Measurements from ENCODE around the gene MPC2. TPM values are rescaled to one million over a fixed set of nuclear protein-coding genes. Genes with fewer than 3 reads are reported as not detected.

The MPC2 gene
- total RNA-seq = 100 to 1,000 TPM in 2 of 3 donors, 10 to 100 TPM in 1; 95.5 to 163 (median 134) TPM
- long read RNA-seq, donor 1, transcript MPC2-202 (5 exons, 2,177 nt) = major isoform, 82 of 87 reads
- long read RNA-seq, donor 1, partial matches to known transcripts = 2 of 87 reads
- long read RNA-seq, donor 1, other reads (novel, unspliced or antisense) = 3 of 87 reads
- long read RNA-seq, donor 2, transcript MPC2-202 (5 exons, 2,177 nt) = major isoform, 135 of 144 reads
- long read RNA-seq, donor 2, partial matches to known transcripts = 4 of 144 reads
- long read RNA-seq, donor 2, other reads (novel, unspliced or antisense) = 5 of 144 reads

GRCh38 chr1:167936930-167937708 is at the start of gene MPC2:
Gene MPC2 (minus strand): TSS chr1:167937072. CDS start chr1:167935841, 1,231 bp downstream.
- ATAC-seq (peak; percentile 11), DNase-seq (peak; percentile 79 to 85 (median 83))
- Histone ChIP-seq H3K4me1 (ENCODE audit: low read depth) (peaks cover 28% of the 10 kb centered on the region), H3K36me3 (ENCODE audit: low read depth) (no peaks in the 10 kb centered on the region), H3K9me3 (no peaks in the 10 kb centered on the region), H3K4me3 (peak within 1 kb of the TSS; percentile 97)
- intact Hi-C loops (cut with DNase I, micrococcal nuclease) = no loop called here
- TF ChIP-seq, protein P1, sequence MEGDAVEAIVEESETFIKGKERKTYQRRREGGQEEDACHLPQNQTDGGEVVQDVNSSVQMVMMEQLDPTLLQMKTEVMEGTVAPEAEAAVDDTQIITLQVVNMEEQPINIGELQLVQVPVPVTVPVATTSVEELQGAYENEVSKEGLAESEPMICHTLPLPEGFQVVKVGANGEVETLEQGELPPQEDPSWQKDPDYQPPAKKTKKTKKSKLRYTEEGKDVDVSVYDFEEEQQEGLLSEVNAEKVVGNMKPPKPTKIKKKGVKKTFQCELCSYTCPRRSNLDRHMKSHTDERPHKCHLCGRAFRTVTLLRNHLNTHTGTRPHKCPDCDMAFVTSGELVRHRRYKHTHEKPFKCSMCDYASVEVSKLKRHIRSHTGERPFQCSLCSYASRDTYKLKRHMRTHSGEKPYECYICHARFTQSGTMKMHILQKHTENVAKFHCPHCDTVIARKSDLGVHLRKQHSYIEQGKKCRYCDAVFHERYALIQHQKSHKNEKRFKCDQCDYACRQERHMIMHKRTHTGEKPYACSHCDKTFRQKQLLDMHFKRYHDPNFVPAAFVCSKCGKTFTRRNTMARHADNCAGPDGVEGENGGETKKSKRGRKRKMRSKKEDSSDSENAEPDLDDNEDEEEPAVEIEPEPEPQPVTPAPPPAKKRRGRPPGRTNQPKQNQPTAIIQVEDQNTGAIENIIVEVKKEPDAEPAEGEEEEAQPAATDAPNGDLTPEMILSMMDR (IDR thresholded peaks at IDR 0.05) = no peak

DNA sequence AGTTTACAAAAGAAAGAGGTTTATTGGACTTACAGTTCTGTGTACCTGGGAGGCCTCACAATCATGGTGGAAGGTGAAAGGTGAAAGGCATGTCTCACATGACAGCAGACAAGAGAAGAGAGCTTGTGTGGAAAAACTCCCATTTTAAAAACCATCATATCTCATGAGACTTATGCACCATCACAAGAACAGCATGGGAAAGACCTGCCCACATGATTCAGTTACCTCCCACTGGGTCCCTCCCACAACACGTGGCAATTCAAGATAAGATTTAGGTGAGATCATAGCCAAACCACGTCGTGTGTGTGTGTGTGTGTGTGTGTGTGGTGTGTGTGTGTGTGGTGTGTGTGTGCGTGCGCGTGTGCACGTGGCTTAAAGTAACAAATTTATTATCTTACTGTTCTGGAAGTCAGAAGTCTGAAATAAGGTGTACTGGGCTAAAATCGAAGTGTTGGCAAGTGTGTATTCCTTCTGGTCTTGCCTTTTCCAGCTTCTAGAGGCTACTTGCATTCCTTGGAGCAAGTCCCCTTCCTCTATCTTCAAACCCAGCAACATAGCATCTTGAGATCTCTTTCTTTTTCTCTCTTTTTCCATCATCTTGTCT is 48.1 kb upstream of the MPC2 start:
- DNase-seq = no peak
- ATAC-seq = peak; percentile 40
- no peaks in the 10 kb centered on the region for H3K4me1 ChIP-seq (ENCODE audit: low read depth)
- H3K36me3 ChIP-seq (ENCODE audit: low read depth) = no peaks in the 10 kb centered on the region
- H3K4me3 ChIP-seq = no peak overlapping the region
- intact Hi-C loops (cut with DNase I, micrococcal nuclease) = no loop called here
- no peaks in the 10 kb centered on the region for H3K9me3 ChIP-seq
- TF ChIP-seq, protein P1 (IDR thresholded peaks at IDR 0.05) = no peak

GRCh38 chr1:167983797-167984420 is 47.0 kb upstream of the MPC2 start:
- ATAC-seq (no peak), DNase-seq (no peak)
- Histone ChIP-seq H3K9me3 (no peaks in the 10 kb centered on the region), H3K36me3 (ENCODE audit: low read depth) (no peaks in the 10 kb centered on the region), H3K4me3 (no peak overlapping the region), H3K4me1 (ENCODE audit: low read depth) (no peaks in the 10 kb centered on the region)
- TF ChIP-seq, protein P1 (IDR thresholded peaks at IDR 0.05) = no peak
- intact Hi-C loops (cut with DNase I, micrococcal nuclease) = no loop called here

DNA sequence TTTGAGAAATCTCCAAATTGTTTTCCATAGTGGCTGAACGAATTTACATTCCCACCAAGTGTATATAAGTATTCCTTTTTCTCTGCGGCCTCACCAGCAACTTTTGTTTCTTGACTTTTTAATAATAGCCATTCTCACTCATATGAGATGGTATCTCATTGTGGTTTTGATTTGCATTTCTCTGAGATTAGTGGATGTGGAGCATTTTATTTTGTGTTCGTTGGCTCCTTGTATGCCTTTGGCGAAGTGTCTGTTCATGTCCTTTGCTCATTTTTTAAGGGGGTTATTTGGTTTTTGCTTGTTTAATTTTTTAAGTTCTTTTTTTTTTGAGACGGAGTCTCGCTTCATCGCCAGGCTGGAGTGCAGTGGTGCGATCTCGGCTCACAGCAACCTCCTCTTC is 45.1 kb upstream of the MPC2 start:
- Histone ChIP-seq H3K36me3 (ENCODE audit: low read depth) (no peaks in the 10 kb centered on the region), H3K4me3 (no peak overlapping the region), H3K9me3 (no peaks in the 10 kb centered on the region), H3K4me1 (ENCODE audit: low read depth) (no peaks in the 10 kb centered on the region)
- DNase-seq (no peak), ATAC-seq (no peak)
- TF ChIP-seq, protein P1 (IDR thresholded peaks at IDR 0.05) = no peak
- intact Hi-C loops (cut with DNase I, micrococcal nuclease) = no loop called here

GRCh38 chr1:167977245-167977644 is 40.4 kb upstream of the MPC2 start:
- TF ChIP-seq, protein P1 (IDR thresholded peaks at IDR 0.05) = no peak
- Histone ChIP-seq H3K4me3 (no peak overlapping the region), H3K4me1 (ENCODE audit: low read depth) (no peaks in the 10 kb centered on the region), H3K36me3 (ENCODE audit: low read depth) (peaks cover 3% of the 10 kb centered on the region), H3K9me3 (no peaks in the 10 kb centered on the region)
- ATAC-seq (no peak), DNase-seq (no peak)
- intact Hi-C loops (cut with DNase I, micrococcal nuclease) = no loop called here
